NCI-H1436 treated with DMSO at 0.1 percent for 48 hours (cell line): Measurements from ENCODE around the gene TMTC4.
"Not testable (repeated sequence)": the region's sequence is repeated elsewhere in the genome, so short reads cannot be mapped to it uniquely, and the experiment has no call there.

Experiments
- DNase-seq: peaks from one replicate; lab custom pipeline; 2025; lab: John Stamatoyannopoulos, UW

Gene TMTC4, protein sequence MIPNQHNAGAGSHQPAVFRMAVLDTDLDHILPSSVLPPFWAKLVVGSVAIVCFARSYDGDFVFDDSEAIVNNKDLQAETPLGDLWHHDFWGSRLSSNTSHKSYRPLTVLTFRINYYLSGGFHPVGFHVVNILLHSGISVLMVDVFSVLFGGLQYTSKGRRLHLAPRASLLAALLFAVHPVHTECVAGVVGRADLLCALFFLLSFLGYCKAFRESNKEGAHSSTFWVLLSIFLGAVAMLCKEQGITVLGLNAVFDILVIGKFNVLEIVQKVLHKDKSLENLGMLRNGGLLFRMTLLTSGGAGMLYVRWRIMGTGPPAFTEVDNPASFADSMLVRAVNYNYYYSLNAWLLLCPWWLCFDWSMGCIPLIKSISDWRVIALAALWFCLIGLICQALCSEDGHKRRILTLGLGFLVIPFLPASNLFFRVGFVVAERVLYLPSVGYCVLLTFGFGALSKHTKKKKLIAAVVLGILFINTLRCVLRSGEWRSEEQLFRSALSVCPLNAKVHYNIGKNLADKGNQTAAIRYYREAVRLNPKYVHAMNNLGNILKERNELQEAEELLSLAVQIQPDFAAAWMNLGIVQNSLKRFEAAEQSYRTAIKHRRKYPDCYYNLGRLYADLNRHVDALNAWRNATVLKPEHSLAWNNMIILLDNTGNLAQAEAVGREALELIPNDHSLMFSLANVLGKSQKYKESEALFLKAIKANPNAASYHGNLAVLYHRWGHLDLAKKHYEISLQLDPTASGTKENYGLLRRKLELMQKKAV

DNA sequence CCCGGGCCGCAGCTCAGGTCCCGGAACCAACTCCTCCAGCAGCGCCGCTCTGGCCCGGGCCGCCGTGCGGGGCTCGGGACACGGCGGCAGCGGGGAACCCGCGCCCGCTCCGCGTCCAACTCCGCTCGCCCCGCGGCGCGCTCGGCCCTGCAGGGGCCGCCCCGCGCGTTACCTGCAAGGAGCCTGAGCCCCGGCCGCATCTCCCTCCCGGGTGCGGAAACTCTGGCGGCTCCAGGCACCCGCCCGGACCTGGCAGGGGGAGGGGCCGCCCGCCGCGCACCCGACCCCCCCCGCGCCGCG is at the start of gene TMTC4:
Gene TMTC4 (minus strand): TSS at position 224 of the 300 bp plus-strand sequence. CDS start 4,433 bp downstream, outside the sequence.
- no peak for DNase-seq

DNA sequence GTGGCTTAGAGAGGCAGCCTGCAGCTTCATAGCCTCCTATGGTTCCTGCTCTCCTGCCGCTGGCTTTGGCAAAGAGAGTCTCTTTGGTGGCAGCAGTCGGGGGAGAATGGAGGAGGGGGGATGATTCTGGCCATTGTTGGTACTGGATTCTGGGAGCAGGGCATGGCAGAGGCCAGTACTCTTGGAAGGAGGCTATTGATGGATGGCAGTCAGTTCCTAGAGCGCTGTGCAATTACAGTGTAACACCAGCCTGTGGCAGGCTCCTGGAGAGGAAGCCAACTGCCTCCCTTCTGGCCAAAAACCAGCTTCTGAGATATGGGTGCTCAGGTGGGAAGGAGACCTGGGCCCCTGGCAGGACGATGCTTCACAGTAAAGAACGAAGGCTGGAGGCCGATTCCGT is 47.9 kb upstream of the TMTC4 start:
- no peak for DNase-seq

DNA sequence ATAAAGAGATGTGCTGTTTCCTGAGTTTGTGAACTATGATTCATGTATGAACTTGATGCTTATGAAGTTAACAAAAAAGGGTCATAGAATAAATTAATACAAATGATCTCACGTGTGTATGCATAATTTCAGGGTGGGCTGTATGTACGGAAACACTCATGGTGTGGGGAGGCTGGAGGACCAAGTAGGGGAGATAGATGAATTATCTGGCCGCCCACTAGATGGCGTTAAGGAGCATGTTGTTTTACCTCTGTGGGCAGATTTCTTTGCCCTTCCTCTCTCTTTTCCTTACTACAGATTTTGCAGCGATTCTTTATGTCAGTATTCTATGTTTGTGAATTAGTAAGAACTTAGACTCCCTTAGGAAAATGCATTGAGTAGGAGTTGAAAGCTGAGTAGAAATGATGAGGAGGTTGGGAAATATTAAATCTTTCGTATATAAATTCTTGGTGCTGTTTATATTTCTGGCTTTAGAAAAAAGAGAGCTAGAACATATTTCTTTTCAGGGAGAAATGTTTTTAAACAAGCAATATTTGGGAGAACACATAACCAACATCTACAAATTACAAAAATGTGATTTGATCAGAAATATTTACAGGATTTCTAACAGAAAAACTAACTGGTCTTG is 47.4 kb upstream of the TMTC4 start:
- no peak for DNase-seq

DNA sequence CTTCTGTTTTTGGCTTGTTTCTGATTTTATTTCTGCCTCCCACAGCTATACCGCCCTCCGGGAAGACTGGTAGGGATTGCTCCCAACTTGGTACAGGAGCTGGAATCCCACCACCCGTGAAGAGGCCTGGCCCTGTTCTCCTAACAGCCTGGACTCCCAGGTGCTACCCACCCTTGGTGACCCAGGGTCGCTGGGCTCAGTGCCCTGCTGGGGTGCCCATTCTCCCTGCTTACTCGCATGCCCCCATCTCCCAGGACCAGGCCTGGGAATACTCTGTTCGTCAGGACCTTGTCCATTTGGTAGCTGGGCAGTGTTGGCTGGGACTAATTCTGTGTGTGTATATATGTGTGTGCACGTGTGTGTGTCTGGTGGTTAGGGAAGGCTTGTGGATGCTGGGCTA is 41.0 kb upstream of the TMTC4 start:
- DNase-seq = no peak

DNA sequence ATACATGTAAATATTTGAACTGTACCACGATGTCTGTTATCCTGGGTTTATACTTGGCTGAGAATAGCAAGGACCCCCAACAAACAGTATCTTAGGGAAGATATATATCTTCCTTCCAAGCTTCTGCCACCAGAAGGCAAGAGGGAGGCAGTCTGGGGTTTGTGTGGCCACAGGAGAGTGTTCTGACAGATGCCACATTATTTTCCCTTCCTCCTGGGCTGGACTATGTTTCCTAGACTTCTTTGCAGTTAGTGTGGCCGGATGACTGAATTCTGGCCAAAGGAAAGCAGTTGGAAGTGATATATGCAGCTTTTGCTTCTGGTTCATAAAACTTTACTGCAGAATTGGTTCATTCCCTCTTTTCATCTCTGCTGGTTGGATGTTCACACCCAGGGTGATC is 39.9 kb upstream of the TMTC4 start:
- DNase-seq = no peak

DNA sequence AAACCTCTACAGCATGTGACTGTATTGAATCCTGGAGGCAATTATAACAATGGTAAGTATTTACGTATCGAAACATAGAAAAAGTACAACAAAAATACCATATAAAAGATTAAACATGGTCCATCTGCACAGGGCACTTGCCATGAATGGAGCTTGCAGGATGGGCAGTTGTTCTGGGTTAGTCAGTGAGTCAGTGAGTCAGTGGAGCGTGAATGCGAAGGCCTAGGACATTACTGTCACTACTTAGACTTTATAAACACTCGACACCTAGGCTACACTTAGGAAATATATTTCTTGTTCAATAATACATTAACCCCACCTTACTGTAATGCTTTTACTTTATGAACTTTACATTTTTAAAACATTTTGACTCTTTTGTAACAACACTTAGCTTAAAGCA is 35.6 kb upstream of the TMTC4 start:
- no peak for DNase-seq

DNA sequence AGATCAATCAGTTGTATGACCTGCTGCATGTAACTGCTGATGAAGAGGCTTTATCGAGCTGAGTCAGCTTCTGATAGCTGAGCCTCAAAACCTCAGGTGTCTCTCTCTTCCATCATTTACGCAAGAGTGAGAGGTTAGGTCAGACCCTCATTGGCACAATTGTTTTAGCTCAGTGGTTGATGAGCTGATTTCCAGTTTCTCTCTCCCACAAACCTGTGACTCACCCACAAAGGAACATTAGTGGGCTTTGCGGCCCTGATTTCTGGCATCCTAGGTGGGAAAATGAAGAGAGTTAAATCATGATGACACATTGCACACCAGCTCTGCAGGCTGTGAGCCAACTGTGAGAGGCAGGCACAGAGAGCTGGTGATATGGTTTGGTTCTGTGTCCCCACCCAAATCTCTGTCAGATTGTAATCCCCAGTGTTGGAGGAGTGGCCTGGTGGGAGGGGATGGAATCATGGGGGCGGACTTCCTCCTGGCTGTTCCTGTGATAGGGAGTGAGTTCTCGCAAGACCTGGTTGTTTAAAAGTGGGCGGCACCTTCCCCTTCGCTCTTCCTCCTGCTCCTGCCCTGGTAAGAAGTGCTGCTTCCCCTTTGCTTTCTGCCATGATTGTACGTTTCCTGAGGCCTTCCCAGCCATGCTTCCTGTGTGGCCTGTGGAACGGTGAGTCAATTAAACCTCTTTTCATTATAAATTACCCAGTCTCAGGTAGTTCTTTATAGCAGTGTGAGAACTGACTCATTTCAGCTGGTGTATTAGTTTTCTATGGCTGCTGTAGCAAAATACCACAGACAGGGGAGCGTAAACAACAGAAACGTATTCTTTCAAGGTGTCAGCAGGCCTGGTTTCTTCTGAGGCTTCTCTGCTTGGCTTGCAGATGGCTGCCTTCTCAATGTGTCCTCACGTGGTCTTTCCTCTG is 33.5 kb upstream of the TMTC4 start:
- DNase-seq = no peak

DNA sequence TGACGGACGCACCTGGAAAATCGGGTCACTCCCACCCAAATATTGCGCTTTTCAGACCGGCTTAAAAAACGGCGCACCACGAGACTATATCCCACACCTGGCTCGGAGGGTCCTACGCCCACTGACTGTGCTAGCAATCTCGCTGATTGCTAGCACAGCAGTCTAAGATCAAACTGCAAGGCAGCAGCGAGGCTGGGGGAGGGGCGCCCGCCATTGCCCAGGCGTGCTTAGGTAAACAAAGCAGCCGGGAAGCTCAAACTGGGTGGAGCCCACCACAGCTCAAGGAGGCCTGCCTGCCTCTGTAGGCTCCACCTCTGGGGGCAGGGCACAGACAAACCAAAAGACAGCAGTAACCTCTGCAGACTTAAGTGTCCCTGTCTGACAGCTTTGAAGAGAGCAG is 23.7 kb upstream of the TMTC4 start:
- DNase-seq = not testable (repeated sequence)

DNA sequence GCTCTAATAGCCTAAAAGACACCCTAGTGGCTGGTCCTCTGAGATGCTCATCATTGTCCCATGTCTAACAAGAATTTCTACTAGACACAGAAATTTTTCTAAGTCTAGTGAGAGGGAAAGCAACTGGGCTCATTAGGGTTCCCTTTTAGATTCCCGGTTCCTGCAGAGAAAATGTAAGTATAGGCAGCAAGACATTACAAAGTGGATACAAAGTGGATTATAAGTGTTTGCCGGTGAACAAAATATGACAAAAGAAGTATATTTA is 20.8 kb upstream of the TMTC4 start:
- no peak for DNase-seq

DNA sequence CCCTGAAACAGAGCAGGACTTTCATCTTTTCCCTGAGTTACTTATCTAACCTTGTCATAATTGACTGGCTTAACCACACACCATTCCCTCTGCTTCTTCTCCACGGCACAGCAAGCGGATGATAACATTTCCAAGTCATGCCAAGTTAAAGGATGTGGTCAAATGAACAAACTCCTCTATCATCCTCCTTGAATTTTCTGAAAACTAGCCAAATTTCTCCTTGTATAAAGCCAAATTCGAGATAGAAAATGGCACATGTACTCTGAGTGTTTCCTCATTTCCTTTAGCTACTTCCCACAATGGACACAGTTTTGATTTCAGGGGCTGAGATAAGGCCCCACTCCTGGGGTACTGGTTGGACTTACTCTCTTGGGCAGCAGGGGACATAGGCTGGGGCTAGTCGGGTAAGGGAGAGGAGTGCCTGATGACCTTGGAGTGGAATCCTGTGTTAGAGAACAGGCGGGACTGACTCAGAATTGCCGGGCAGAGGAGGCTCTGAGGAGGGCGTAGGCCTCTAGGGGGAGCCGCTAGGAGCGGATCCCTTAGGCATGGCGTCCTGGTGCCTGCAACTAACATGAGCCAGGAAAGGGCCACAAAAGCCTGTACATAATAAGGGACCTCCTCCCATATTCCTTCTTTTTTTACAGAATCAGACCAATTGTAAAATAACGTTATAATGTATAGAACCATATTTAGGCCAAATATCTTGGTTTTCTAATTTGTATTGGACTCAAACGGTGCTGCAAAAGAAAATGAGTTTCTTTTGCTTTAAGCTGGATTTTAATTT is 20.3 kb upstream of the TMTC4 start:
- no peak for DNase-seq

DNA sequence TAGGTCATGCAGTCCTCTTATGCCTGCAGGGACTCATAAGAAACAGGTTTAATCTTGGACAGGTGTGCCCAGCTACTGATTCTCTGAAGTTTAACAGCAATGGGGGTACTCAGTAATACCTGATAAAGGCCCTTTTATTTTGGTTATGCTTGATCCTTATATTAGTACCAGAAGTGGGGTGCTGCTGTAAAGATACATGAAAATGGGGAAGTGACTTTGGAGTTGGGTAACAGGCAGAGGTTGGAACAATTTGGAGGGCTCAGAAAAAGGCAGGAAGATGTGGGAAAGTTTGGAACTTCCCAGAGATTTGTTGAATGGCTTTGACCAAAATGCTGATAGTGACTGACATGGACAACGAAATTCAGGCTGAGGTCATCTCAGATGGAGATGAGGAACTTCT is 14.6 kb upstream of the TMTC4 start:
- no peak for DNase-seq

DNA sequence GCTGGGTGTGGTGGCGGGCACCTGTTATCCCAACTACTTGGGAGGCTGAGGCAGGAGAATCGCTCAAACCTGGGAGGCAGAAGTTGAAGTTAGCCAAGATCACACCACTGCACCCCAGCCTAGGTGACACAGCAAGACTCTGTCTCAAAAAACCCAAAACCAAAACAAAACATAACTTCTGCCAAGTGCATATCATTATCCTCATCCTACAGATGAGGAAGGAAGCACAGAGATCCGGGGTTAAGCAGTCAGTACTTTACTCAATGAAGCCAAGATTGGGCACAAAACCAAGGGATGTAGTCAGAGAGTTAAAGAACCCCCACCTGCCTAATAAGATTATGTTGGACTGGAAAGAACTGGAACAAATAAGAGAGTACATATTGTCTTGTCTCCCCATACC is 5.5 kb upstream of the TMTC4 start:
- DNase-seq = no peak

DNA sequence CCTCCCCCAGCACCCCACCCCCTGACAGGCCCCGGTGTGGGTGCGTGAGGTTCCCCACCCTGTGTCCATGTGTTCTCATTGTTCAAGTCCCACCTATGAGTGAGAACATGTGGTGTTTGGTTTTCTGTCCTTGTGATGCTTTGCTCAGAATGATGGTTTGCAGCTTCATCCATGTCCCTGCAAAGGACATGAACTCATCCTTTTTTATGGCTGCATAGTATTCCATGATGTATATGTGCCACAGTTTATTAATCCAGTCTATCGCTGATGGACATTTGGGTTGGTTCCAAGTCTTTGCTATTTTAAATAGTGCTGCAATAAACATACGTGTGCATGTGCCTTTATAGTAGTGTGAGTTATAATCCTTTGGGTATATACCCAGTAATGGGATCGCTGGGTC is 2.5 kb upstream of the TMTC4 start:
- DNase-seq = not testable (repeated sequence)

DNA sequence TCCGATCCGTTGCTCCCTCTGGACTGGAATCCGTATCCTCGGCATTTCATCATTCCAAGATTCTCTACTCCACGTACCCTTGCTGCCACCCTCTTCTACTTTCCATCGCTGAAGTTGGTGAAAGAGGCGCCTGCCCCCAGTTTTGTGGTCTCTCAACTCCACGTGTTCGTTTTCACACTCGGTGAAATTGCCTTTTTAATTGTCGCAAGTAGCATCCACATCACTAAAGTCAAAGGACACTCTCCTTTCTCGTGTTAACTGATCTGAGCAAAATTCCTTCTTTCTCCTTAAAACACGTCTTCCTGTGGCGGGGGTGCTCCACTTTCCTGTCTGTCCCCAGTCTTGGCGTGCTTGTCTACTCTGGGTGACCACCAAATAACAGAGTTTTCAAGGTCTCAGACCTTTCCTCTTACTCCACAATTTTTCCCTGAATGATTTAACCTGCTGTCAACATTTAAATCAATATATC is 1.1 kb upstream of the TMTC4 start:
- DNase-seq = no peak

DNA sequence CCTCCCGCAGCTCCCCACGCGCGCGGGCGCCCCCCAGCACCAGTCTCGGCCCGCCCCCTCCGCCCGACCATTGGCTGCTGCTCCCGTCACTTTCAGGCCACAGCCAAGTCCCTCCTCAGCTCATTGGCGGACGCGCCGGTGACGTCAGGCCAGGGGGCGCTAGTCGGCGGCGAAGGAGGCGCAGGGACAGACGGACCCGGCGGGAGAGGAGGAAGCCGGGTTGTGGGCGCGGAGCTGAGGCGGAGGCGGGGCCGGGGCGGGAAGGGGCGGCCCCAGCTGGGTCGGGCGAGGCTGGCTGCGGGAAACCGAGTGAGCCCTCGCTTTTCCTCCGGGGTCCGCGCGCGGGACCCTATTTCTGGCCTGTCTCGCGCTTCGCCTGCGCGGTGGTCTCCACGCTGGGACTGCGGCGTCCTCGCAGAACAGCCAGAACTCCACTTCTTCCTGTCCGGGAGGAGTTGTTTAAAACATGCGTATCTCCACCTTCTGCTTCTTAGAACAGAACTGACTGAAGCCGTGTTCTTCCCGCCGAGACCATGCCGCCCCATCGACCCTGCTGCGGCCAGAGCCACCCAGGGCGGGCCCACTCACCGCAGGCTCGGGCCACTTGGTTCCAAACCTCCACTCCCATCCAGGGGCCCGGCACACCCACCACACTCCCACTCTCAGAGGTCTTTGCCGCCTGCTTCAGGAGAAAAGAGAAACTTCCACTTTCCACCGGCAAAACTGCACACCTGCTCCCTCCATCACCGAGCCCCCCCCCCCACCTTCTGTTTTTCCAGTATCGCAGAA is 471 bp upstream of the TMTC4 start:
- peak; percentile 81 for DNase-seq

DNA sequence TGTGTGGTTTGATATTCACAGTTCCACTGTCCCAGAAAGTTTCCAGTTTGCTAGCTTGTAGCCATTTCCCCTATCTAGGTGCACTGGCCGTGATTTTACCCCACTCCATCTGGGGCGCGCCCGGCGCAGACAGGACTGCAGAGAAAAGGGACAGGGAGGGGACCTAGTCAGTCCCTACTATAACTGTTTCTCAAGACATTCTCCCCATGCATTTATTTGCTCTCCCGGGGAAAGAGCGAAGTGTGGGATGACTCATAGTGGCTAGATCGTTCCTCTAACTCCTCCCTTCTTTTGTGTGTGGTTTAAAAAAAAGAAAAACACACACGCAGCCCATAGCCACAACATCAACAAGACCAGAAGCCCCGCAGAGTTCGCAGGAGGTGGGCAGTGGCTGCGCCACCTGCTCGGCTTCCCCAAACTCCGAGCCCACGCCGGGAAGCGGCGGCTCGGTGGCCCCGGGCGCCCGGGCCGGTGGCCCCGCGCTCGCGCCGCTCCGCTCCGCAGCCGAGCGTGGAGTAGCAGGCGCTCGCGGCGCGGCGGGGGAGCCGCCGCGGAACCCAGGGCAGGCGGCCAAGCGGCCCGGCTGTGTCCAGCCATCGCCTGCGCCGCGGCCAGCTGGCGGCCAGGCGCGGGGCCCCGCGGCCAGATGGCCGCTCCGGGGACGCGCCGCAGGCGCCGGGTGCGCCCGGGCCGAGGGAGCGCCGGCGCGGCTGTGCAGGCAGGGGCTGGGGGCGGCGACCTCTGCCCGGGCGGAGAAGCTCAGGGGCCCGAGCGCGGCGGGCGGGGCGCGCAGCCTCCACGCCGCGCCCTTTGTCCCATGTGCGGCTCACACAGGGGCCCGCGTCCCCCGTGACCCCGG is 653 bp downstream of the TMTC4 start:
- no peak for DNase-seq

DNA sequence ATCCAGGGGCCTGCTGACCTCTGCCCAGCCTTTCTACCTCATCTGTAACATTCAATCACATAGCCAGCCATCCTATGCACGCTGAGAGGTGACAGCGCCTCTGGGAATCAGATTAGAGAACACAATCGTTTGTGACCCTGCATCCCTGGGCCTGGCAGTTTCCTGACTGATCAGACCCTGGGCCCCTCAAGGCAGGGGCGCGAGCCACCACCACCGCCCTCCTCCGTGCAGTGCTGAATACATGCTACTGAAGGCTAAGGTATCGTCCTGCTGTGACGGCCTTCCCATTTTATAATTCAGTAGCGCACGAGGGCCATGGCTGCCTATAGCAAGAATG is 1.3 kb downstream of the TMTC4 start:
- no peak for DNase-seq

DNA sequence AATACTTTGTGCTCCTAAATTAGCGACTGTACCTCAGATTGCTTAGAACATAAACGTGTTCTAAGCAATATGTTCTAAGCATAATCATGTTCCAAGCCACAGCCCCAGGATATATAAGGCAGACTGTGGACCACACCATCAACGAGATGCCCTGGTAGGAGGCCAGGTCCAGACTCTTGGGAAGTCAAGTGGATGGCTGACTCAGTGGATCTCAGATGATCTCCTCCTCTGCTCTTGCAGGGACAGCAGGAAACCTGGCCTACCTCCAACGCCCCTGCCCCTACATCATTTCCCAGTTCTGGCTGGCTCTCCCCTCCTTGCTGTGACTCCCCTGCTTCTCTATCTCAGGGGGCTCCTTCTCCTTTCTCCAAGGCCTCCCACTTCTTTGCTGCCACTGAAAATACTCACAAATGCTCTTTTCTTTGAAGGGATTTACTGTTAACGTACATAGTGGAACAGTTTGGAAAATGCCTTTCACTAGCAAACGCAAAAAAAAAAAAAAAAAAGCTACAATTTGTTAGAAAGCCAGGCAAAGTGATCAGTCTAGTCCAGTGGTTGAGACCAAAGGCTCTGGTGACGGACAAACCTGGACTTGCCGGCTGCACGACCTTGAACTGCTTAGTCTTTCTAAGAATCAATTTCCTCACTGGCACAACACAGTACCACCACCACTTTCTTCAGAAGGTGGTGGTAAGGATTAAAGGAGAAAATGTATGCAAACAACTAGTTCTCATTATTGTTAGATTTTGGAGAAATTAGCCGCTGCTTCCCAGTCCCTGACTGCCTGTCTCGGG is 3.0 kb downstream of the TMTC4 start:
- no peak for DNase-seq

DNA sequence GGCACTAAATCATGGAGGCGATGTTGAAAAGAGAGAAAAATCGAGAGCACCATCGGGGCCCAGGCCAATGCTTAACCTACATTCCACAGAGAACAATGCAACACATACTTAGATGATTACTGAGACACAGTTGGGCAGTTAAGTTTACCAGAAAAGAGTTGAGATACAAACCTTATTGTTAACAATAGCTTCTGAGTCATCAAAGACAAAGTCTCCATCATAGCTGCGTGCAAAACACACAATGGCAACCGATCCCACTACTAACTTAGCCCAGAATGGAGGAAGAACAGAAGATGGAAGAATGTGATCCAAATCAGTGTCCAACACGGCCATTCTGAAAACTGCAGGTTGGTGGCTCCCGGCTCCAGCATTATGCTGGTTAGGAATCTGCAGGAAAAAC is 6.2 kb downstream of the TMTC4 start:
- DNase-seq = no peak
